PC-3 (cell line): ENCODE results near the gene KLHL30.

Experiments
- EZH2 ChIP-seq: fragments of 300-600 bp; sonication (generic); IDR thresholded peaks from one replicate; pipeline ENCODE4 v1.6.1; 2017; ENCODE audit warnings: antibody characterized with exemption, mild to moderate bottlenecking, low read length; ENCODE audit not compliant: unreplicated experiment
- TF ChIP-seq, protein P1 (sequence below): fragments of 300-600 bp; sonication (generic); conservative IDR thresholded peaks from 2 replicates; pipeline ENCODE4 v1.5.1; 2017; ENCODE audit warnings: antibody characterized with exemption, low read depth, mild to moderate bottlenecking, low read length

DNA sequence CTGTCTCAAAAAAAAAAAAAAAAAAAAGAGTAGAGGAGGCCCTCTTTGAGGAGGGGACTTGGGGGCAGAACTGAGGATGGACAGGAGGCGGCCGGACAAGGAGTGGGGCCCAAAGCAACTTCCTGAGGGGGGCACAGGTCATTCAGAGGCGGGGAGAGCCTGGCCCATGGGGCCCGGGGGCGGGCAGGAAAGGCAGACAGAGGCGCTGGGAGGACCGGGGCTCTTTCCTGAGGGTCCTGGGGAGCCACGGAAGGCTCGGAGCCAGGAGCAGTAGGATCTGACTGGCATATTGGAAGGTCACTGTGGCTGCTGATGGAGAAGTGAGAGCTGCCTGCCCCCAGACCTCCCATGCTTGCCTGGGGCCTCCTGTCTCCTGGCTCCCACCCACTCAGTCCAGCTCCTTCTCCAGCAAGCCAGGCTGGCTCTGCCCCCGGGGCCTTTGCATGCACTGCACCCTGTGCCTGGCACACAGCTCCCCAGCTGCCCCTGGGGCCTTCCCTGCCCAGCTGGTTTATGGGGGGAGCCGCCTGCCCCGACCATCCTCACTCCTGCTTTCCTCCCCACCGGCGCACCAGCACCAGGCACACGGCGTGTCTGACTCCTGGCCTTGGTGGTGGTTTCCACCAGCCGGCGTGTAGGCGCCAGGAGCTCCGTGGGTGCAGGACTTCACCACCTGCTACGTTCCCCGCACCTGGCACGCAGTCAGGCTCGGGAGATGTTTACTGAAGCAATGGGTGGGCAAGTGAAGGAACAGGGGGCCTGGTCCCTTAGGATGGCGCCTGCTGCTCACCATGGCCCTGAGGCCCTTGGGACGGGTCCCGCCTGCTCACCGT, 32.7 kb upstream of the KLHL30 start:
- TF ChIP-seq EZH2: no peak
- TF ChIP-seq, protein P1, sequence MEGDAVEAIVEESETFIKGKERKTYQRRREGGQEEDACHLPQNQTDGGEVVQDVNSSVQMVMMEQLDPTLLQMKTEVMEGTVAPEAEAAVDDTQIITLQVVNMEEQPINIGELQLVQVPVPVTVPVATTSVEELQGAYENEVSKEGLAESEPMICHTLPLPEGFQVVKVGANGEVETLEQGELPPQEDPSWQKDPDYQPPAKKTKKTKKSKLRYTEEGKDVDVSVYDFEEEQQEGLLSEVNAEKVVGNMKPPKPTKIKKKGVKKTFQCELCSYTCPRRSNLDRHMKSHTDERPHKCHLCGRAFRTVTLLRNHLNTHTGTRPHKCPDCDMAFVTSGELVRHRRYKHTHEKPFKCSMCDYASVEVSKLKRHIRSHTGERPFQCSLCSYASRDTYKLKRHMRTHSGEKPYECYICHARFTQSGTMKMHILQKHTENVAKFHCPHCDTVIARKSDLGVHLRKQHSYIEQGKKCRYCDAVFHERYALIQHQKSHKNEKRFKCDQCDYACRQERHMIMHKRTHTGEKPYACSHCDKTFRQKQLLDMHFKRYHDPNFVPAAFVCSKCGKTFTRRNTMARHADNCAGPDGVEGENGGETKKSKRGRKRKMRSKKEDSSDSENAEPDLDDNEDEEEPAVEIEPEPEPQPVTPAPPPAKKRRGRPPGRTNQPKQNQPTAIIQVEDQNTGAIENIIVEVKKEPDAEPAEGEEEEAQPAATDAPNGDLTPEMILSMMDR: no peak
